H9 (cell line): ENCODE measurements around the gene JAK1. TPM values are rescaled to one million over a fixed set of nuclear protein-coding genes. Genes with fewer than 3 reads are reported as not detected.

Experiments
- DNase-seq: peaks from one replicate; pipeline ENCODE4 v3.0.0-alpha.2; 2017
- H2AFZ ChIP-seq: one replicate; pipeline ENCODE4 v1.6.1; 2013; ENCODE audit warnings: mild to moderate bottlenecking, low read length, control low read depth, moderate library complexity
- H2AK5ac ChIP-seq: 2 replicates; pipeline ENCODE4 v1.6.1; 2013; ENCODE audit warnings: low read length, control low read depth, mixed read lengths; ENCODE audit not compliant: insufficient read length
- H2BK120ac ChIP-seq: one replicate; pipeline ENCODE4 v1.6.1; 2013; ENCODE audit warnings: low read depth, mild to moderate bottlenecking, low read length, control low read depth, inconsistent platforms; ENCODE audit not compliant: poor library complexity, severe bottlenecking
- H2BK12ac ChIP-seq: 2 replicates; pipeline ENCODE4 v1.6.1; 2013; ENCODE audit warnings: low read length, control low read depth, mixed read lengths, low read depth; ENCODE audit not compliant: insufficient read length
- H2BK15ac ChIP-seq: 2 replicates; pipeline ENCODE4 v1.6.1; 2013; ENCODE audit warnings: low read depth, low read length, control low read depth
- H2BK20ac ChIP-seq: one replicate; pipeline ENCODE4 v1.6.1; 2013; ENCODE audit warnings: low read depth, mild to moderate bottlenecking, low read length, control low read depth, inconsistent platforms; ENCODE audit not compliant: poor library complexity, severe bottlenecking
- H2BK5ac ChIP-seq: 2 replicates; pipeline ENCODE4 v1.6.1; 2013; ENCODE audit warnings: low read length, control low read depth, mixed read lengths; ENCODE audit not compliant: insufficient read length
- H3K14ac ChIP-seq: 2 replicates; pipeline ENCODE4 v1.6.1; 2013; ENCODE audit warnings: low read length, control low read depth; ENCODE audit not compliant: insufficient read depth
- H3K18ac ChIP-seq: 2 replicates; pipeline ENCODE4 v1.6.1; 2013; ENCODE audit warnings: low read depth, mild to moderate bottlenecking, mixed read lengths, low read length, control low read depth; ENCODE audit not compliant: insufficient read length
- H3K23ac ChIP-seq: 2 replicates; pipeline ENCODE4 v1.6.1; 2013; ENCODE audit warnings: low read length, control low read depth, mixed read lengths, low read depth; ENCODE audit not compliant: insufficient read length
- H3K23me2 ChIP-seq: 2 replicates; pipeline ENCODE4 v1.6.1; 2013; ENCODE audit warnings: low read depth, mild to moderate bottlenecking, mixed read lengths, low read length, control low read depth; ENCODE audit not compliant: insufficient read length, poor library complexity, severe bottlenecking
- H3K27ac ChIP-seq: 2 replicates; pipeline ENCODE4 v1.5.1; 2013; ENCODE audit warnings: low read length, control low read depth, mixed read lengths, low read depth; ENCODE audit not compliant: insufficient read length
- H3K27me3 ChIP-seq: 2 replicates; pipeline ENCODE4 v1.6.1; 2013; ENCODE audit warnings: low read length, control low read depth, inconsistent platforms; ENCODE audit not compliant: insufficient read depth
- H3K4ac ChIP-seq: 2 replicates; pipeline ENCODE4 v1.6.1; 2013; ENCODE audit warnings: low read depth, mild to moderate bottlenecking, control low read depth, inconsistent platforms, low read length, moderate library complexity
- H3K4me1 ChIP-seq: 2 replicates; pipeline ENCODE4 v1.6.1; 2013; ENCODE audit warnings: low read length, control low read depth, inconsistent platforms; ENCODE audit not compliant: insufficient read depth
- H3K4me2 ChIP-seq: 2 replicates; pipeline ENCODE4 v1.6.1; 2013; ENCODE audit warnings: low read length, control low read depth, mixed read lengths; ENCODE audit not compliant: insufficient read length, insufficient read depth
- H3K56ac ChIP-seq: 2 replicates; pipeline ENCODE4 v1.6.1; 2013; ENCODE audit warnings: low read depth, mild to moderate bottlenecking, mixed read lengths, low read length, control low read depth; ENCODE audit not compliant: insufficient read length
- H3K79me1 ChIP-seq: 2 replicates; pipeline ENCODE4 v1.6.1; 2013; ENCODE audit warnings: low read depth, mild to moderate bottlenecking, moderate library complexity, low read length, control low read depth, inconsistent platforms; ENCODE audit not compliant: insufficient read depth, poor library complexity, severe bottlenecking
- H3K79me2 ChIP-seq: 2 replicates; pipeline ENCODE4 v1.6.1; 2013; ENCODE audit warnings: low read length, control low read depth, inconsistent platforms; ENCODE audit not compliant: insufficient read depth
- H3K9ac ChIP-seq: 2 replicates; pipeline ENCODE4 v1.6.1; 2013; ENCODE audit warnings: low read length, control low read depth, mixed read lengths; ENCODE audit not compliant: insufficient read length; ENCODE audit errors: extremely low read depth
- H3K9me3 ChIP-seq: one replicate; pipeline ENCODE4 v1.6.1; 2013; ENCODE audit warnings: low read depth, low read length, inconsistent platforms; ENCODE audit not compliant: control insufficient read depth
- H3T11ph ChIP-seq: one replicate; pipeline ENCODE4 v1.6.1; 2013; ENCODE audit warnings: mild to moderate bottlenecking, low read length, control low read depth, inconsistent platforms
- H4K20me1 ChIP-seq: one replicate; pipeline ENCODE4 v1.6.1; 2013; ENCODE audit not compliant: control insufficient read depth, insufficient read length, insufficient read depth
- H4K5ac ChIP-seq: 2 replicates; pipeline ENCODE4 v1.6.1; 2013; ENCODE audit warnings: low read depth, mild to moderate bottlenecking, mixed read lengths, low read length, control low read depth; ENCODE audit not compliant: insufficient read length
- H4K8ac ChIP-seq: replicated peaks from 2 replicates; pipeline ENCODE4 v1.6.1; 2013; ENCODE audit warnings: low read length, control low read depth, mixed read lengths, low read depth; ENCODE audit not compliant: insufficient read length
- H4K91ac ChIP-seq: 2 replicates; pipeline ENCODE4 v1.6.1; 2013; ENCODE audit warnings: low read depth, mild to moderate bottlenecking, moderate library complexity, mixed read lengths, low read length, control low read depth; ENCODE audit not compliant: insufficient read length
- H3K27ac Mint-ChIP-seq, 3 experiments: 2 replicates in 2 of 3; 3 replicates in 1 of 3; pipeline ENCODE4 v1.8.0; 2020 to 2021; ENCODE audit warnings: mixed read lengths in 3 of 3, mild to moderate bottlenecking in 1 of 3, moderate library complexity in 1 of 3
- H3K27me3 Mint-ChIP-seq: 2 replicates; pipeline ENCODE4 v1.8.0; 2021; ENCODE audit warnings: low read depth, mild to moderate bottlenecking, moderate library complexity, mixed read lengths
- H3K36me3 Mint-ChIP-seq, 3 experiments: 2 replicates in 2 of 3; 3 replicates in 1 of 3; pipeline ENCODE4 v1.8.0; 2020 to 2021; ENCODE audit warnings: low read depth in 3 of 3, mixed read lengths in 3 of 3; ENCODE audit not compliant: insufficient read depth in 1 of 3
- H3K4me1 Mint-ChIP-seq, 2 experiments: 2 replicates each; pipeline ENCODE4 v1.8.0; 2020; ENCODE audit warnings: mixed read lengths in 2 of 2
- H3K4me3 Mint-ChIP-seq, 2 experiments: 2 replicates in 1 of 2; 3 replicates in 1 of 2; pipeline ENCODE4 v1.8.0; 2020 to 2021; ENCODE audit warnings: mild to moderate bottlenecking in 2 of 2, mixed read lengths in 2 of 2, moderate library complexity in 1 of 2
- H3K9me3 Mint-ChIP-seq, 2 experiments: 2 replicates in 1 of 2; 3 replicates in 1 of 2; pipeline ENCODE4 v1.8.0; 2020; ENCODE audit warnings: mild to moderate bottlenecking in 2 of 2, mixed read lengths in 2 of 2, moderate library complexity in 1 of 2
- CTCF ChIP-seq: fragments of 200-600 bp; sonication (generic); conservative IDR thresholded peaks from 3 replicates; pipeline ENCODE4 v1.8.0; 2021; ENCODE audit warnings: antibody characterized with exemption, mild to moderate bottlenecking
- WGBS: extraction: QIAGEN DNeasy Blood & Tissue Kit; methylation state at CpG from one replicate; pipeline ENCODE4 v1.1.7; 2013; ENCODE audit warnings: missing lambda C conversion rate, low lambda C conversion rate, mixed read lengths; ENCODE audit not compliant: insufficient read length; ENCODE audit errors: extremely low coverage; 5-methylcytosine and 5-hydroxymethylcytosine counted together
- long read RNA-seq: library from polyadenylated mRNA; unstranded; transcript quantifications from one replicate; pipeline ENCODE4 v2.0.0, GENCODE V29; 2020
- total RNA-seq: library from RNA; stranded (reverse); gene quantifications from 2 replicates; pipeline ENCODE4 v1.2.1, GENCODE V29; 2021

The JAK1 gene
- total RNA-seq: 11.0 and 12.8 TPM in 2 replicates
- long read RNA-seq, full-length matches to known transcripts: 20 of 45 reads
- long read RNA-seq, partial matches to known transcripts: 15 of 45 reads
- long read RNA-seq, other reads (novel, unspliced or antisense): 10 of 45 reads

GRCh38 chr1:64966158-64966971 is at the start of gene JAK1:
JAK1 (minus strand) TSS chr1:64966549; CDS start chr1:64886264, 80,285 bp downstream.
- peaks cover 37% of the 10 kb centered on the region for H3K27me3 Mint-ChIP-seq
- Histone ChIP-seq H3K4ac (no peak within 1 kb of the TSS), H2AK5ac (no peak within 1 kb of the TSS), H3K23me2 (peaks cover 8% of the 10 kb centered on the region), H2BK12ac (no peak within 1 kb of the TSS), H2BK15ac (no peak within 1 kb of the TSS), H3K56ac (no peak within 1 kb of the TSS), H3K79me1 (no peaks in the 10 kb centered on the region), H3T11ph (no peak within 1 kb of the TSS), H2BK120ac (no peak within 1 kb of the TSS), H3K23ac (no peak within 1 kb of the TSS), H4K8ac (no peak within 1 kb of the TSS), H3K14ac (peak within 1 kb of the TSS; percentile 85), H3K9me3 (no peaks in the 10 kb centered on the region), H3K9ac (peak within 1 kb of the TSS; percentile 53), H2BK5ac (no peak within 1 kb of the TSS), H4K20me1 (no peaks in the 10 kb centered on the region), H4K91ac (no peak within 1 kb of the TSS), H2AFZ (no peak within 1 kb of the TSS), H3K4me1 (peaks cover 5% of the 10 kb centered on the region; the same call in 1 of the 2 replicates), H3K4me2 (peak within 1 kb of the TSS; percentile 81), H3K18ac (peak within 1 kb of the TSS; percentile 69), H3K27me3 (peaks cover 2% of the 10 kb centered on the region; the same call in 1 of the 2 replicates), H4K5ac (no peak within 1 kb of the TSS), H3K79me2 (no peaks in the 10 kb centered on the region; the same call in 1 of the 2 replicates), H3K27ac (no peak within 1 kb of the TSS), H2BK20ac (no peak within 1 kb of the TSS)
- peak within 1 kb of the TSS in 2 of 3 experiments; percentile 46 to 86; a peak in 4 of 7 replicates for H3K27ac Mint-ChIP-seq
- peak; percentile 90 for DNase-seq
- no peak for TF ChIP-seq CTCF
- H3K4me3 Mint-ChIP-seq: peak within 1 kb of the TSS; percentile 81 to 91
- no peaks in the 10 kb centered on the region for H3K9me3 Mint-ChIP-seq
- H3K4me1 Mint-ChIP-seq: peaks cover 21 to 22% of the 10 kb centered on the region in 2 experiments
- peaks cover 0 to 2% (median 0%) of the 10 kb centered on the region in 3 experiments; a peak in 1 of 7 replicates for H3K36me3 Mint-ChIP-seq
- WGBS: no CpG with 5 or more reads among the region's 100 CpGs
